NCI-H2171 treated with DMSO at 0.1 percent for 48 hours (cell line): ENCODE data around the gene KRT222.

Experiments used
- DNase-seq: peaks from one replicate; lab custom pipeline; 2025; lab: John Stamatoyannopoulos, UW

Gene KRT222

DNA sequence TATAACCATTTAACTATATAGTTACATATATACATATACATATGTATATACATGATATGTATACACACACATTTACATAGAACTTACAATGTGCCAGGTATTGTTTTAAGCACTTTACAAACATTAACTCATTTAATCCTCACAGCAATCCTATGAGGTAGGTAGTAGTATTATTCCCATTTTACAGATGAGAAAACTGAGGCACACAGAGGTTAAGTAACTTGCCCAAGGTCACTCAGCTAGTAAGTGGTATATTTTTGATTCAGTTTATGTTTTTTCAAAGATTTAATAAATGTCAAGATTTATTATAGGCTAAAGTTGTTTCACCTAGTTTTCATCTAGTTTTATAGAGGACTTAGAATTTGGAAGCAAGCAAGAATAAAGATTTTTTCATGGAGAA lies 6.6 kb downstream of the KRT222 start:
- no peak for DNase-seq

DNA sequence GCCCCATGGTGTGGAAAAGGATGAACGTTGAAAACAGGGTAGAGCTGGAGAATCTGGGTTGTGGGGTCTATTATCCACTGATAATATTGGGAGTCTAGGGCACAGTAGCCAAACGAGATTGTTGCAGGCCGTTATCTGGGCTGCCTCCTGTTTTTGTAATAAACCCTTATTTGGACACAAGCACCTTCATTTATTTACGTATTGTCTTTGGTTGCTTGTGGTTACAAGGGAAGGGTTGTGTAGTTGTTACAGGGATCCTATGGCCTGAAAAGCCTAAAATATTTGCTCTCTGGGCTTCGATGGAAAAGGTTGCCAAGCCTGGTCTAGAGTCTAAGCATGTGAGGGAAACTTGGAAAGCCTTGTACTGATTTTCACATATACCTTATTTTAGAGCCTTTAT lies 13.0 kb downstream of the KRT222 start:
- DNase-seq, result no peak

DNA sequence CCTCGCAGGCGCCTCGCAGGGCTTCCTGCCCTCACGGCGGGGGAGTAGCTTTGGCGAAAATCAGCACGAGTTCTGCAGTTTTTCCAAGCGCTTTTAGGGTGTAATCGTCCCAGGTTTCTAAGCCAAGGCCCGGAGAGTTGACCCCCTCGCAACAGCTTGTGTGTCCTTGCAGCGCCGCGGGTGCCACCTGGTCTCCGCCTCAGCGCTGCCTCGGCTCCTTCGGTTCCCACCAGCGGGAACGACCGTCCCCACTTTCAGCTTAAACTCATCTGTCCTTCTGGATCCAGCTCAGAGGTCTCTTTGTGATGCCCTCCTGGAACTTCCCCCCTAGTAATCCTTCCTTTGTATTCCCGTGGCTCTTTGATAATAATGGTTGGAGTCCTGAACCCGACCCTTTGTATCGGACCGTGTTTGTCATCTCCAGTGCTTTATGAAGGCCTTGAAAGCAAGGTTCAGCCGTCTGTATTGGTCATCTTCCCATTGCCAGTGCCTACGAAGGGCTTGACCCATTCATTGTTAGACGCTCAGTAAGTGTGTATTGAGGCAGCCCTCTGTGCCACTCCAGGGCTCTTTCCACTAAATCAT lies 16.5 kb downstream of the KRT222 start:
- peak; percentile 40 for DNase-seq

DNA sequence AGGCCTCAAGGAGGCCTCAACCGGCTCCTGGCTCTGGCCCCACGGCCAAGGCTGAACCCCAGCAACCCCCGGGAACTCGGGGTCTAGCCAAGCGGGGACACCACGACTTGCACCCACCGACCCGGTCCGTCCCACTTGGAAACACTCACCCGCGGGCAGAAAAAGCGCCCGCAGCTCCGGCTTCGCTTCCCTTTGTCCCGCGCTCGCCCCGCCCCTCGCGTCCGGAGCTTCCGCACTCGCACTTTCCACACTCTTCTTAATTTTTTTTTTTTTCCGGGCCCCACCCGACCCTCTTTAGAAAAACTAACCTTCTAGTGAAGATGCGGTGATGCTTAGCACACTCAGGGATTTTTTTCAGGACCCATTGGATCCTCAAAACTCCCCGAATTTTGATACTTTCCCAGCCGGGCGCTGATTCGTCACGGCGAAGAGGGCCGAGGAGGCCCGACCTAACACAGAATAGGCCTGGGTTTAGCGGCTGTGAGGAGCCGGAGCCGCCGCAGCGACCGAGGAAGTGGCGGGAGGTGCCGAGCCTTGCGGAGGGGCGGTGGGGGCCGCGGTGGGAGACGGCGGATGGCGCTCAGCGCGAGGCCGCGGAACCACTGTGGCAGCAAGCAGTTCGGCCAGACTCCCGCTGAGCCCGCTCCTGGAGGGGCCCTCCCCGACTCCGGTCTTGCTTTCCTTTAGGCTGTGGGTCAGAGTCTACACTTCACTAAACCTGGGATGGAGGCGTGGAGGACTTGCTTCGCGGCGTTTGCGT lies 17.2 kb downstream of the KRT222 start, which contains the start of gene SMARCE1:
SMARCE1 (minus strand) TSS at position 195 of the 760 bp plus-strand sequence. CDS start 2,016 bp downstream, outside the sequence.
- peak; percentile 77 for DNase-seq

DNA sequence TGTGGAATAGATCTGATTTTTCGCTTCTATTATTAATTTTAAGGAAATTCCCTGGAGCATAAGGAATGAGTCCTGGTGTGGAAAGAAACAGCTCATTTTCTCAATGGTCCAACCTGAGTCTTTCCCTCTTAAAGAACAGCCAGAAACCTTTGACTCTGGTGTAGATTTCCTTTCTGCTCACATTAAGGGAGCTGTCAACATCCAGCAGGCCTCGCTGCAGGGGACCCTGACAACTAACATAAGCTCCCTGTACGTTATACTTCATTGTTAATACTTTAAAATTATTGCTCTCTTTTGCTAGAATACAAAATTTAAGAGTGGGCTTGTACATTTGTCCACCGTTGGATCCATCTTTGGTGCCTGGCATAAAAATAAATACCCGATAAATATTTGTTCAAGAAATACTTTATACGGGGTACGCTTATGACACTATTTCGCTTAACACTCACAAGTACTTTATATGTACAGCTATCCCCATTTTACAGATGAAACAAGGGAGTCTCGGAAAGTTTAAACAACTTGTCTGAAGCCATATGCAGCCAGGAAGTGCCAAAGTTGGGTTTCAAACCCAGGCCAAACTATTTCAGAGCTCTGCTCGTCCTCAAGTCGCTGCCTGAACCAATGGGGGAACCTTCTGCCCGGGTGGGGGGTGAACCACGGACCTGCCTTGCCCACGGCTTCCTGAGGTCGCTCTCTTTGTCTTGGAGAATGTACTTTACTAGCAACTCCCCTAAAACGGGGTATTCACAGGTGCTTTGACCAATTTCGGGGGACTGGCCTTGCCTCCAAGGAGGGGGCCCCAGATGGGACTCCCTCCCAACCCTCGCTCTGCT lies 18.0 kb downstream of the KRT222 start:
- peak; percentile 72 for DNase-seq

DNA sequence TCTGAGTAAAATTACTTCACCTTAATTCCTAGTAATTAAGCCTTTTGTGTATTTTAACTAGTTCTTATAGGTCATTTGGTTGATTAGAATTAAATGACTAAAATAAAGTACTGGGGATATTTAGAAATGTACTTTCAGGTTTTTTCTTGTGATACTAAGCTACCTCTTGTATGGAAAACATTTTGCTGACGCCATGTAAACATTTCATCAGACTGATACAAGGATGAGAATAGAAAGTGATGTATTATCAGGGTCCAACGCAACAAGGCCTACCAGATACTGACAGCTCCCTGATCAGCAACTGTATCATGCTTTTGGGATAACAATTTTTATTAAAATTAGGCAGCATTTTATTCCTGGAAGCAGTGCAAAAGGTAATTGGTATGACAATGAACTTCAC lies 19.0 kb downstream of the KRT222 start:
- DNase-seq, result no peak

DNA sequence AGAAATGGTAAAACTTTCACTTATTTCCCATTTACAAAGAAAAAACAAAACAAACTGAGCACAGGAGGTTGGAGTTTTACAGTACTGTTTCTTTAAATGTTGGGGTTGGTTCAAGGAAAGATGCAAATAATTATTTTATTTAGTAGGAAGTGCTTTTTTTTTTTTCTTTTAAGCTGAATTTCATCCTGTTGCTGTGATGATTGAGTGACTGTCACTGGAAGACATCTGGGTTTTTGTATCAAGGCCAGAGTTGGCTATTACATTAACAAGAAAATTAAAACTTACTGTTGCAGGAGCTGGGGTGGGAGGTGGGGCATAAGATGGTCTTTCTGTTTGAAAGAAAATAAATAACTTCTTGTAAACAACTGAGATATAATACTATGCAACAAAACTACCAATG lies 19.7 kb downstream of the KRT222 start:
- DNase-seq, result no peak

DNA sequence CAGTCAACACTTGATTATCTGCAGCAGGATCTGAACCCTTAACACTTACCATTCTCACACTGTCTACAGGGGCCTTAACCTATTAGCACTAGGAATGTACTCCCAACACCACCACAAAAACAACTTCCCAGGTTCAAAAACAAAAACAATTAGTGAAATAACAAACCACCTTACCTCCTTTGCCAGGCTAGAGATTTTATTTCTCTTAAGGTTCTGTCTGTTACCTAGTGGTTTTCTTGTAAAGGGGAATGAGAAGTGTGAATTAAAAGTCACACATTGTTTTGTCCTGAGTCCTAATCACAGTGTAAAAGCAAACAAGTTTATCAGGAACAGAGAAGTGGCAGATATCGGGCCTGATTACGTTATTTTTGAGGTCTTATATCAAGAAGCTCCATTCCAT lies 27.0 kb downstream of the KRT222 start:
- no peak for DNase-seq

DNA sequence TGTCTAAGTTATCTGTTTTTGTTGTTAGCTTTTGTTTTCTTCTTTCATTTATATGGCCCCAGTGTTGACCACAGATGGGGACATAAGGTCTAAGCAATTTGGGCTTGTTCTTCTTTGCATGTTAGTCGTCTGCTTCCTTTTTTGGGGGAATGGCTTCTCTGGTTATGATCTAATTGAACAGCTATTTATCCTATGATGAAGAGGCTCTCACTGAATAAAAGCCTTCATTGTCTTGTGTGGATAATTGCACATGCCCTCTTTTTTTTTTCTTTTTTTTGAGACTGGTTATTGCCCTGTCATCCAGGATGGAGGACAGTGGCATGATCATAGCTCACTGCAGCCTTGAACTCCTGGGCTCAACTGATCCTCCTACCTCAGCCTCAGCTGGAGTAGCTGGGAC lies 31.1 kb downstream of the KRT222 start:
- DNase-seq, result no peak

DNA sequence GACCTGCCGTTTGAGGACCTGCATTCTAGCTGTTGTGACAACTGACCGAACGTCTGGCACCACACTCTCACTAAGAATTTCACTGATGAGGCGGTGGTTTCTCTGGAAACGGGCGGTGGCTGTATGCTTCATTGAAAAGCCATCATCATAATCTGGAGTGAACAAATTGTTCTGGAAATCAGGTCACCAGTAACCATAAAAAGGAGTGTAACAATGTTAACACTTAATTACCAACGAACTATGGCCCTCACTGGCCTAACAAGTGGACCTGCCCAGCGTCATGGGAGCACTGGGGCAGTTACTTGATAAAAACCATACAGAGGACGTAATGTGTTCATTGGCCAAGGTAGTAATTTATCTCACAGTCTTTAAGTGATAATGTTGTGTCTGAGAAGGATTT lies 32.8 kb downstream of the KRT222 start:
- no peak for DNase-seq

DNA sequence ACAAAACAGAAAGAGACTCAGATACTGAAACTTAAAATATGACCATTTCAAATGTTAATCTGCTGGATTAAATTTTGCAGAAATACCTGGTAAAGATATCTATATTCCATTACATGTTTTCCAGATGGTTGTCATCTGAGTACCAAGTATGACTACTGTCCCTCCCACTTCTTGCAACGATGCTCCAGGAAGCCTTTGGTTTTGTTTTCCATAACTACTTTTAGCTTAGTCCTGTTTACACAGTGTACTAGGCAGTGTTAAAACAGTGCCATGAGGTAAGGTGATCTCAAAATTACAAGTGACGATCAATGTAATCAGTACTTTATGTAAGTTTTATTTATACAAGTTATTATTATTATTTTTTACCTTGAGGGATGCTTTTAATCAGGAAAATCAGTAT lies 35.1 kb downstream of the KRT222 start:
- no peak for DNase-seq

DNA sequence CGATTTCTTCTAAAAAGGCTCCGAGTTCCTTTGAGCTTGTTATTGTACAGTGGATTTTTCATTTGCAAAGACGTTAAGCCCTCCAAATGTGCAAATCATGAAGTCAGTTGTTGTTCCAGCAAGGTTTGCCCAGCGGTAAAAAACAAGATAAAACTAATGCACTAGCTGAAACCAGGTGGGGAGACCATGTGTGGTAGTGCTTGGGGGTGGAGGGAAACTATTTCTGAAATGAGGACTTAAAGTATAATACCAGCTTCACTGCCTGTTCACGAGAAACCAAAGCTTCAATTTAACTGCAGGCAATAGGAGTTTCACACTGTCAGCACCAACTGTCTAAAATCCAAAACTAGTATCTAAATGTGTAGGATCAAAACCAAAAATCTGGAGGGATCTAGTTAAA lies 39.7 kb downstream of the KRT222 start:
- no peak for DNase-seq

DNA sequence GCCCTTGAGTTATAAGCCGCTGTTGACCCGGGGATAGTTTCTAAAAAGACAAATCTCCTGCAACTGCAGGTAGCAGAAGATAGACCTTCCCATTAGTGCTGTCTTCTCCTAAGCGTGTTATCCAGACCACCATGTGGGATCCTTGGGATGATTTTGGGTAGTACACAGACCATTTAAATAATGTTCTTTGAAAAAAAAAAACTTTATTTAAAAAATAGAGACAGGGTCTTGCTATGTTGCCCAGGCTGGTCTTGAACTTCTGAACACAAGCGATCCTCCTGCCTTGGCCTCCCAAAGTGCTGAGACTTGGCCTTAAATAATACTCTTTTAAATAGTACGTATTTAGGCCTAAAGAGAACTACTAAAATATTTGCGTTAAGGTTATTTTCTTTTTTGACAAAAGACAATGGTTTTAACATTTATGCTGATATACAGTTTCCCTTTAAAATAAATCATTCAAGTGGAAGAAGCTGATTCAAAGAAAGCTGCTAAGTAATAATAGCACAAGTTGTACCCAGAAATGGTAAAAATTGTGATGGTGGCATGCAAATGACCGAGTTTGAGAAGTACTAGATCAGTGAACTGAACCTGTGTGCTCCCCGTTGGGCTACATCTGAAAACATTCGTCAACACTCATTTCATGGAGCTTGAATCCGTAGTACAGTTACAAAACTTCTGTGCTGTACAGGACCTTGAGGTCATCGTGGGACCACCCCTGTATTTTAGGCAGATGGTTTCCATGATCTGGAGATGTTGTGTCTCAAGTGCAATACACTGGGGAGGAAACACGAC lies 41.4 kb downstream of the KRT222 start:
- no peak for DNase-seq

DNA sequence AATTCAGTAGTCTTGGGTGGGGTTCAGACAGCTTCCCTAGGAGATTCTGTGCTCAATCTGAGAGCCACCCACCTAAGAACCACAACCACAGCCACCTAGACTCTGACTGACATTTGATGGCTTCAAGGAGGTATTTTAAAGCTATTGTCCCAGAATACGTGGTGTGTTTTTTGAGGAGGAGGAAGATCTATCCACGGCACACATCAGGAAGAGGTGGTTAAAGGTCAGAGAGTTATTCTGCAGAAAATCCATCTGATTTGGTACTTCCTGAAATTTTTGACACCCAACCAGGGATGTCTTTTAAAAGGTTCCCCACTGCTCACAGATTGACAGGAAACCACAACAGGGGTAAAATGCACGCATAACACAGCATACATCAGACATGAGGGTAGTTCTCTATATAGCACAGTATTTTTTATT lies 42.5 kb downstream of the KRT222 start:
- DNase-seq, result no peak

DNA sequence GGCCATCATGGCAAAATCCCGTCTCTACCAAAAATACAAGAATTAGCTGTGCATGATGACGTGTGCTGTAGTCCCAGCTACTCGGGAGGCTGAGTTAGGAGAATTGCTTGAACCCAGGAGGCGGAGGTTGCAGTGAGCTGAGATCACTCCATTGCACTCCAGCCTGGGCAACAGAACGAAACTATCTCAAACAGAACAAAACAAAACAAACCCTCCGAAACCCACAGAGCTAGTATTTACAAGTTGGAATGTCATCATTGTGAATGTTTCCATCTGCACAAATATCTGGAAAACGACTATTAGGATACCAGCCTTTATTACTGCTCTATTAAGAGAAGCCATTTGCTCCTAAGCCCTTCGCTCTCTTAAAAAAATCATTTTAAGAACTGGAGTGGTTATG lies 43.4 kb downstream of the KRT222 start:
- no peak for DNase-seq

DNA sequence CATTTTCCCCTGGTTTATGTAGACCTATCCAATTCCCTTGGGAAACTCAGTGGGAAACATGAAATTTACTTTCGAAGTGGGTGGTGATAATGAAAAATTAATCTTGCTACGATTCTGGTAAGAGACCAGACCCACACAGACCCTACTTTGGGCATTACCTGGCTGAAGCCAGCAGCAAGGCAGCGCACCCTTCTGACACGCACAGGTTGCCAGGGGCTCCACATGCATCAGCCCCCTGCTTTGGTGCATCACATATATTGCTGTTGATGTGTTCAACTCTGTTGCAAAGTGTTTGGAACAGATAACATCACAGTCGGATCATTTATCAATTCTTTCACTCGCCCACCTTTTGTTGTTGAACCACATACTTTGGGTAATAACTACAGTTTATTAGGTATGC lies 44.0 kb downstream of the KRT222 start:
- DNase-seq, result no peak

DNA sequence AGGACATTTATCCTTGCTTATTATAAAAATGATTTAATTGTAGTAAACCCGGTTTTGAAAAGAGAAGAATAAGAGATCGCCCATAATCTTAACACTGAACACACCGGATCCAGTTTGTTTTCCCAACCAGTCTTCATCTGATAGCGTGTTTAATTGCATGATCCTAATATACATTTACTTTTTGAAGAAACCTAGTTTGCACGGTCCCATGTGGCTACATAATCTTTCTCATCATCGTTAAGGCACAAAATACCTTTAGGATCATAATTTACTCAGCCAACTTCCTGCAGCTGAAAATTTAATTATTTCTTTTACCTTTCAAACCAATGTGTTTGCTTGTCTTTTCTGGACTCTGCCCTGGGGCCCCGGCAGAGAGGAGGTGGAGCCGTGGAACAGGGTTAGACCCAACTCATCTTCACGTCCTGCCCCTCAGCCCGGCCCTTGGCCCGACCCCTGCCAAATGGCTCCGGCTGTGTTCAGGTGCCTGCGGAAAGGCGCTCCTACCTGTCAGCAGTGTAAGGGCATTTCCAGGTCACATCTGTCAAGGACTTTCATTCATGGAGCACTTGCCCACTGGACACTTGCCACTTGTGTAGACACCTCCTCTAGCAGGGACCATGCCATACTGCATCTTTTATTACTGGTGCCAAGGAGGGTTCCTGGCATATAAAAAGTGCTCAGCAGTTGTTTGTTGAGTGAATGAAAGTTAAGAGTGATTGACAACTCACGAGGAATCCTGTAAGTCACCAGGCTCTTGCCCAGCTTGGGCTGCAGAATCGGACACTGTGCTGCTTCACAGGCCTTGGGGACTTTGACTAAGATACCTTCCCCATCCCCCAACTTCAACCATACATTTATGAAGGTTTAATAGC lies 46.0 kb downstream of the KRT222 start:
- DNase-seq, result no peak

DNA sequence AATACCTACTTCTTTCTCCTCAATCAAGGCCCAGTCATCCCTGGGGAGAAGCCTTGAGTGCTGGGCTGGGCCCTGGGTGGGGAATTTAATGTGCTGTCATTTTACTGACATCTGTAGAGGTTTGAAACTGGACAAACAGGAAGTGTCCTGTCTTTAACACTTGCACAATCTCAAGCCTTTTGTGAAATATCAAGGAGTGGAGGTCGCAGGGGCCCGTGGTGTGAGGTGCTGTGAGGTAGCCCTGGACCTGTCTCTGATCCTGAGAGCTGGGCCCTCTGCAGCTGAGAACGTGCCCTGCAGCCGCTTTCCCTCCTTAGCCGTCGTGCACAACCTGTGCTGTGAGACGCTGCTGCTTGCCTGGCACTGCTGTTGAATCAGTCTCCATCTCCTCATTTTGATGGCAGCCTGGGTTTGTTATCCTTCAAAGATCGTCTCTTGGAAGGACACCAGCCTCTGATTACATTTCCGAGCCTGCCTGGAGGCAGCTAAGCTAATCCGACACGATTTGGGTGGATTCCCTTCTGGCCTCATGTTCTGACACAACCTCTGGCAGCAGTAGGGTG lies 47.2 kb downstream of the KRT222 start:
- no peak for DNase-seq

DNA sequence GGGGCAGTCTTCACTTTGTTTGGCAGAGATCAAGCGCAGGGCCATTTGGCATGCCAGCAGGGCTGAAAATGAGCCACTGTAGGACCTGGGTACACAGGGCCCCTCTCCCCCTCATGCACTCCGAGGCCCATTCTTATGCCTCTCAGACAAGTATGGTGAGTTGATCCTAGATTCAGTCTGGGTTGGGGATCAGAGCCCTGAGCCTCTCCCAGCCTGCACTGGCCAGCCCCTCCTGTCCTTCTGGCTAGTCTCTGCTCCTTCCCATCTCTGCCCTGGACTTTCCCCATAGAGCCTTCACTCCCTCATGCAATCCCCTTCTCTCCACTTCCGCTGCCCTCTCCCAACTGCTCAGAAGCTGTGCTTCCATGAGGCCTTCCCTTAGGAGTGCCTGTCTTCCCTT lies 48.4 kb downstream of the KRT222 start:
- no peak for DNase-seq

DNA sequence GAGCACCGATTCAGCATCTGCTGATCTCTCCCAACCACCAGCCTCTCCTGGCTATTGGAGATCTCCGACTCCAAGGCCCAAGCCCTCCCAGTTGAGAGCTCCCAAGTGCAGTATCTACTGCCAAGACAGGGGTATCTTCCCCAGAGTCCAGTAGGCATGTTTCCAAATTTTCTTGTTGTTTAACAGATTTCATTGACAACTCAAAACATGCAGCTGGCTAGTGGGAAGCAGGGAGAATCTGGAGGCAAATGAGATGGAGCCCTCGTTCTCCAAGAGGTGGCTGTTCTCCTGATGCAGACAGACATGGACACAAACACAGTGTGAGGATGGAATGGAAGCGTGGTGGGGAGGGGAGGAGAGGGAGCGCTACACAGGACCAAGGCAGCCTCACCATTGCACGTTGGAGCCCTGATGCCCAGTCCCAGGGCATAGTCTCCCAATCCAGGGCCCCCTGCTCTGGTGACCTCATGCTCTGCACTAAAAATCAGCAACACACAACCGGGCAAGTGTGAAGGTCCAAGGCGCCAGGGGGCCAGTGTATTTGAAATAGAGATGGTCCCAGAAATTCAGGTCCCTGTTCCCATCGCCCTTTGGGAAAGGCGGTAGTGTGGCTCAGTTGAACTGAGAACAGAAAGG lies 49.0 kb downstream of the KRT222 start:
- no peak for DNase-seq
